ENCODE results near the gene C3orf49. TPM values are rescaled to one million over a fixed set of nuclear protein-coding genes. Genes with fewer than 3 reads are reported as not detected.
A peak's percentile ranks its signal among the peaks of the same experiment; 100 is the strongest.

Gene C3orf49
- total RNA-seq, 1 donor: not detected

GRCh38 chr3:63895422-63896189, 76.5 kb downstream of the C3orf49 start:
- Histone ChIP-seq H3K36me3 (ENCODE audit: insufficient read depth, low read length) (peaks cover 9% of the 10 kb centered on the region), H4K20me1 (ENCODE audit: insufficient read depth, low read length) (peaks cover 14% of the 10 kb centered on the region), H3K4me2 (ENCODE audit: insufficient read depth, low read length) (no peak overlapping the region), H3K9me3 (ENCODE audit: low read depth, low read length) (no peaks in the 10 kb centered on the region), H2AFZ (ENCODE audit: low read length) (no peak overlapping the region), H3K4me1 (ENCODE audit: insufficient read depth, low read length) (peaks cover 20% of the 10 kb centered on the region), H3K27me3 (ENCODE audit: insufficient read depth, low read length) (no peaks in the 10 kb centered on the region), H3K27ac (ENCODE audit: low read depth, low read length) (peak overlapping the region; percentile 16), H3K79me2 (ENCODE audit: insufficient read depth, low read length) (peaks cover 58% of the 10 kb centered on the region), H3K4me3 (ENCODE audit: insufficient read depth, low read length) (no peak overlapping the region)
- no peak for DNase-seq (ENCODE audit: insufficient read length, low spot score, missing footprints)
- TF ChIP-seq, protein P1, sequence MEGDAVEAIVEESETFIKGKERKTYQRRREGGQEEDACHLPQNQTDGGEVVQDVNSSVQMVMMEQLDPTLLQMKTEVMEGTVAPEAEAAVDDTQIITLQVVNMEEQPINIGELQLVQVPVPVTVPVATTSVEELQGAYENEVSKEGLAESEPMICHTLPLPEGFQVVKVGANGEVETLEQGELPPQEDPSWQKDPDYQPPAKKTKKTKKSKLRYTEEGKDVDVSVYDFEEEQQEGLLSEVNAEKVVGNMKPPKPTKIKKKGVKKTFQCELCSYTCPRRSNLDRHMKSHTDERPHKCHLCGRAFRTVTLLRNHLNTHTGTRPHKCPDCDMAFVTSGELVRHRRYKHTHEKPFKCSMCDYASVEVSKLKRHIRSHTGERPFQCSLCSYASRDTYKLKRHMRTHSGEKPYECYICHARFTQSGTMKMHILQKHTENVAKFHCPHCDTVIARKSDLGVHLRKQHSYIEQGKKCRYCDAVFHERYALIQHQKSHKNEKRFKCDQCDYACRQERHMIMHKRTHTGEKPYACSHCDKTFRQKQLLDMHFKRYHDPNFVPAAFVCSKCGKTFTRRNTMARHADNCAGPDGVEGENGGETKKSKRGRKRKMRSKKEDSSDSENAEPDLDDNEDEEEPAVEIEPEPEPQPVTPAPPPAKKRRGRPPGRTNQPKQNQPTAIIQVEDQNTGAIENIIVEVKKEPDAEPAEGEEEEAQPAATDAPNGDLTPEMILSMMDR (IDR thresholded peaks at IDR 0.05; ENCODE audit: extremely low read depth, low read depth, low read length): no peak

DNA sequence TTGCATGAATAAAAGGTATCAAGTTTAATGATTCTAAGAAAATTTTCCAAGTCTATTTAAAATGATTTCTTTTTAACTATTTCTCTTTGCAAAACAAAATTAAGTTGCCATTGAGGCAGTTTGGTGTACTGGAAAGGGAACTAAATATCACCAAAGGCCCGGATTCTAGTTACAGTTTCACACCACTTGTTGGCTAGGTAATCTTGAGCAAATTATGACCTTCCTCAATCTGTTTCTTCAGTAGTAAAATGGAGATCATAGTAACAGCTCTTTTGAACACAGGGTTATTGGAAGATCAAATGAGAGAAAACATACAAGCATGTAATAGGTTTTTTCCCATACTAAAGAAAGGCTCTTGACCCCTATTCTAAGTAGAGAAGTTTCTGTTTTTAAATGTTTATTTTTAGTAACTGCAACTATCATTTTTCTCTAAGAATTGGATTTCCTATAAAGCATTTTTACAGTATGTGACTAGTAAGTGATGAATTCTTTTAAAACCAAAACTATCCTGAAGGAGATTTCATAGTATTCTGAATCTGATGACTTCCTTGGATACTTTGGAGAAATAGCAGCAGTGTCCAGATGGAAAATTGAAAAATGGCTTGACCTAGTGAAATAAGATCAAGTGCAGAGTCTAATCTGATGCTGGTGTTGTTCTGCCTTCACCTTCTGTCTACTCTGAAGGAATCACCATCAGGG, 77.4 kb downstream of the C3orf49 start:
- Histone ChIP-seq H3K27me3 (ENCODE audit: insufficient read depth, low read length) (no peaks in the 10 kb centered on the region), H3K4me1 (ENCODE audit: insufficient read depth, low read length) (peaks cover 20% of the 10 kb centered on the region), H2AFZ (ENCODE audit: low read length) (no peak overlapping the region), H3K27ac (ENCODE audit: low read depth, low read length) (peak overlapping the region; percentile 4), H4K20me1 (ENCODE audit: insufficient read depth, low read length) (peaks cover 14% of the 10 kb centered on the region), H3K79me2 (ENCODE audit: insufficient read depth, low read length) (peaks cover 59% of the 10 kb centered on the region), H3K9me3 (ENCODE audit: low read depth, low read length) (no peaks in the 10 kb centered on the region), H3K4me2 (ENCODE audit: insufficient read depth, low read length) (peak overlapping the region; percentile 11), H3K36me3 (ENCODE audit: insufficient read depth, low read length) (peaks cover 15% of the 10 kb centered on the region), H3K4me3 (ENCODE audit: insufficient read depth, low read length) (no peak overlapping the region)
- DNase-seq (ENCODE audit: insufficient read length, low spot score, missing footprints): no peak
- TF ChIP-seq, protein P1 (IDR thresholded peaks at IDR 0.05; ENCODE audit: extremely low read depth, low read depth, low read length): no peak

Other genes starting within 250 kb of the C3orf49 start
- gene SNTN, start 166.6 kb upstream of the C3orf49 start, total RNA-seq: not detected in 2 replicates
- gene THOC7, start 44.5 kb downstream of the C3orf49 start, total RNA-seq: 34.8 and 42.3 TPM in 2 replicates
- gene ATXN7, start 44.6 kb downstream of the C3orf49 start, total RNA-seq: 14.4 and 17.0 TPM in 2 replicates
- gene SCAANT1, start 93.1 kb downstream of the C3orf49 start, total RNA-seq: not detected in 2 replicates
- gene PSMD6, start 204.2 kb downstream of the C3orf49 start, total RNA-seq: 76.7 and 77.5 TPM in 2 replicates